Esophagus squamous epithelium (tissue), 4 donors: Measurements from ENCODE around the gene KANSL1.
"Not testable (repeated sequence)": the region's sequence is repeated elsewhere in the genome, so short reads cannot be mapped to it uniquely, and the experiment has no call there.

Experiments used
- POLR2A ChIP-seq, 4 donors: fragments of 450-650 bp; IDR thresholded peaks; one replicate each; pipeline ENCODE4 v1.6.1; 2017; ENCODE audit warnings: antibody characterized with exemption in 4 of 4, mild to moderate bottlenecking in 4 of 4, moderate library complexity in 3 of 4
- TF ChIP-seq, protein P1 (sequence below), 6 experiments: fragments of 450-650 bp in 4 of 6; fragments of 200-600 bp in 2 of 6; sonication (generic) in 2 of 6; IDR thresholded peaks; one replicate each; pipeline ENCODE4 v1.5.1; 2016 to 2019; ENCODE audit warnings: antibody characterized with exemption in 6 of 6, mild to moderate bottlenecking in 4 of 6, moderate library complexity in 4 of 6

DNA sequence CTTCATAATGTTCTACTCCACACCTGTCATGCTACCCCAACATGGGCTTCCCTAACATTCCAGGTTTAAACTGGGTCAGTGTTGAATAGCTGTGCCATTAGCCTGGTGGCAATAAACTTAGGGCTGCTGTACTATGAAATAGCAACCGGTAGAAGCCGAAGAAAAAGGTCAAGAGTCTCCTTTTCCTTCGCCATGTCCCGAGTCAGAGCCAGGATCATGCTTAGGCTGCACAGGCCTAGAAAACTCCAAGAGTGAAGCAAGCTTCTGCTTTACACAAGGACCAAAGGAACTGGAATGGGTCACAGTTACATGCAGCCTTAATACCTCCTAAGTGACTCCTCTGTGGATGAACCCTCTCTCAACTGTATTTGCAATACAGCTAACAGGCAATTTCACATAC is 105.4 kb downstream of the KANSL1 start:
- TF ChIP-seq, protein P1, sequence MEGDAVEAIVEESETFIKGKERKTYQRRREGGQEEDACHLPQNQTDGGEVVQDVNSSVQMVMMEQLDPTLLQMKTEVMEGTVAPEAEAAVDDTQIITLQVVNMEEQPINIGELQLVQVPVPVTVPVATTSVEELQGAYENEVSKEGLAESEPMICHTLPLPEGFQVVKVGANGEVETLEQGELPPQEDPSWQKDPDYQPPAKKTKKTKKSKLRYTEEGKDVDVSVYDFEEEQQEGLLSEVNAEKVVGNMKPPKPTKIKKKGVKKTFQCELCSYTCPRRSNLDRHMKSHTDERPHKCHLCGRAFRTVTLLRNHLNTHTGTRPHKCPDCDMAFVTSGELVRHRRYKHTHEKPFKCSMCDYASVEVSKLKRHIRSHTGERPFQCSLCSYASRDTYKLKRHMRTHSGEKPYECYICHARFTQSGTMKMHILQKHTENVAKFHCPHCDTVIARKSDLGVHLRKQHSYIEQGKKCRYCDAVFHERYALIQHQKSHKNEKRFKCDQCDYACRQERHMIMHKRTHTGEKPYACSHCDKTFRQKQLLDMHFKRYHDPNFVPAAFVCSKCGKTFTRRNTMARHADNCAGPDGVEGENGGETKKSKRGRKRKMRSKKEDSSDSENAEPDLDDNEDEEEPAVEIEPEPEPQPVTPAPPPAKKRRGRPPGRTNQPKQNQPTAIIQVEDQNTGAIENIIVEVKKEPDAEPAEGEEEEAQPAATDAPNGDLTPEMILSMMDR (IDR thresholded peaks at IDR 0.05): not testable (repeated sequence)
- not testable (repeated sequence) for TF ChIP-seq POLR2A (IDR thresholded peaks at IDR 0.05)
